ENCODE measurements around the gene ING3. TPM values are rescaled to one million over a fixed set of nuclear protein-coding genes. Genes with fewer than 3 reads are reported as not detected.
"Not testable (repeated sequence)": the region's sequence is repeated elsewhere in the genome, so short reads cannot be mapped to it uniquely, and the experiment has no call there.

The ING3 gene
- total and polyA plus RNA-seq, 2 of the 13 experiments (the other 11 are each of a cell fraction or from before 2014, with no cell fraction given) = 6.9 to 12.8 TPM

- TF ChIP-seq, protein P1, sequence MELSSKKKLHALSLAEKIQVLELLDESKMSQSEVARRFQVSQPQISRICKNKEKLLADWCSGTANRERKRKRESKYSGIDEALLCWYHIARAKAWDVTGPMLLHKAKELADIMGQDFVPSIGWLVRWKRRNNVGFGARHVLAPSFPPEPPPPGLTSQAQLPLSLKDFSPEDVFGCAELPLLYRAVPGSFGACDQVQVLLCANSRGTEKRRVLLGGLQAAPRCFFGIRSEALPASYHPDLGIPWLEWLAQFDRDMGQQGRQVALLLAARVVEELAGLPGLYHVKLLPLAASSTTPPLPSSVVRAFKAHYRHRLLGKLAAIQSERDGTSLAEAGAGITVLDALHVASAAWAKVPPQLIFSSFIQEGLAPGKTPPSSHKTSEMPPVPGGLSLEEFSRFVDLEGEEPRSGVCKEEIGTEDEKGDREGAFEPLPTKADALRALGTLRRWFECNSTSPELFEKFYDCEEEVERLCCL (CRISPR knock-in tag; IDR thresholded peaks at IDR 0.05; ENCODE audit: borderline replicate concordance) = no peak
Observed at GRCh38 chr7:121003986-121004685, 53.6 kb downstream of the ING3 start (continued).

DNA sequence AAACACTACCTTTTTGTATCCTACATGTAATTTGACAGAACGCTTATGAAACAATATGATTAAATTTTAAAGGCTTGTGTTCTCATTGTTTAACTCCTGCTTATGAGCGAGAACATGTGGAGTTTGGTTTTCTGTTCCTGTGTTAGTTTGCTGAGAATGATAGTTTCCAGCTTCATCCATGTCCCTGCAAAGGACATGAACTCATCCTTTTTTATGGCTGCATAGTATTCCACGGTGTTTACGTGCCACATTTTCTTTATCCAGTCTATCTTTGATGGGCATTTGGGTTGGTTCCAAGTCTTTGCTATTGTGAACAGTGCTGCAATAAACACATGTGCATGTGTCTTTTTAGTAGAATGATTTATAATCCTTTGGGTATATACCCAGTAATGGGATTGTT, 54.5 kb downstream of the ING3 start:
- H3K9ac ChIP-seq (ENCODE audit: insufficient read depth, low read depth, low read length); H3K9me3 ChIP-seq (ENCODE audit: low read length); in situ Hi-C loops (cut with HindIII; ENCODE audit: extremely low pct_ligation_motif_present, low pct_unique_long_range_greater_than_20kb); H3K79me2 ChIP-seq (ENCODE audit: insufficient read depth, low read length); H3K27ac ChIP-seq (ENCODE audit: extremely low read length, insufficient read depth, low read length); FAIRE-seq; DNase-seq (ENCODE audit: low spot score); BruUV-seq (replicated peaks); CTCF ChIA-PET (ENCODE audit: low intra/inter-chr PET ratio, low total read pairs); H3K27me3 ChIP-seq (ENCODE audit: control insufficient read depth in 1 of 2, insufficient read depth in 2 of 2, low read length in 2 of 2); H2AFZ ChIP-seq (ENCODE audit: low read length); H3K36me3 ChIP-seq (replicated peaks in 1 of 2; ENCODE audit: control insufficient read depth in 1 of 2, insufficient read depth in 2 of 2, low read length in 2 of 2); H4K20me1 ChIP-seq (ENCODE audit: insufficient read depth, low read length); intact Hi-C loops (cut with micrococcal nuclease; ENCODE audit: unreplicated experiment); H3K4me1 ChIP-seq (ENCODE audit: insufficient read depth, low read length); H3K4me3 ChIP-seq (replicated peaks in 1 of 3; ENCODE audit: insufficient read depth in 1 of 3, low read depth in 2 of 3, low read length in 3 of 3); POLR2A ChIA-PET; H3K4me2 ChIP-seq (ENCODE audit: low read depth, low read length); ATAC-seq: not testable (repeated sequence)
- 29% methylated on average over 4 of the region's 4 CpGs for WGBS (ENCODE audit: low lambda C conversion rate)

- FAIRE-seq = no peak
- Histone ChIP-seq H3K4me2 (ENCODE audit: low read depth, low read length) (no peak overlapping the region), H3K27ac (ENCODE audit: extremely low read length, insufficient read depth, low read length) (no peak overlapping the region), H3K36me3 (replicated peaks in 1 of 2; ENCODE audit: control insufficient read depth in 1 of 2, insufficient read depth in 2 of 2, low read length in 2 of 2) (no peaks in the 10 kb centered on the region), H2AFZ (ENCODE audit: low read length) (no peak overlapping the region), H3K79me2 (ENCODE audit: insufficient read depth, low read length) (no peaks in the 10 kb centered on the region), H3K9ac (ENCODE audit: insufficient read depth, low read depth, low read length) (no peak overlapping the region), H3K4me3 (replicated peaks in 1 of 3; ENCODE audit: insufficient read depth in 1 of 3, low read depth in 2 of 3, low read length in 3 of 3) (no peak overlapping the region), H3K4me1 (ENCODE audit: insufficient read depth, low read length) (no peaks in the 10 kb centered on the region), H3K9me3 (ENCODE audit: low read length) (no peaks in the 10 kb centered on the region), H3K27me3 (ENCODE audit: control insufficient read depth in 1 of 2, insufficient read depth in 2 of 2, low read length in 2 of 2) (no peaks in the 10 kb centered on the region), H4K20me1 (ENCODE audit: insufficient read depth, low read length) (no peaks in the 10 kb centered on the region)
- no peak for ATAC-seq
- BruUV-seq (replicated peaks) = no TSS peak
- ChIA-PET CTCF (ENCODE audit: low intra/inter-chr PET ratio, low total read pairs) (no interaction called here), POLR2A (no interaction called here)
- in situ Hi-C loops (cut with HindIII; ENCODE audit: extremely low pct_ligation_motif_present, low pct_unique_long_range_greater_than_20kb) = no loop called here
- no peak for DNase-seq (ENCODE audit: low spot score)
- WGBS (ENCODE audit: low lambda C conversion rate) = 25% methylated on average over 3 of the region's 4 CpGs
- intact Hi-C loops (cut with micrococcal nuclease; ENCODE audit: unreplicated experiment) = no loop called here
- no peak for TF ChIP-seq ZNF549 (CRISPR knock-in tag; IDR thresholded peaks at IDR 0.05)
- no peak for TF ChIP-seq TRIM22 (IDR thresholded peaks at IDR 0.05)
- TF ChIP-seq GLI4 (CRISPR knock-in tag; IDR thresholded peaks at IDR 0.05; ENCODE audit: borderline replicate concordance) = no peak
- no peak for TF ChIP-seq HIVEP1 (CRISPR knock-in tag; IDR thresholded peaks at IDR 0.05)
- no peak for TF ChIP-seq BORCS8-MEF2B (CRISPR knock-in tag; IDR thresholded peaks at IDR 0.05)
- no peak for TF ChIP-seq ZNF431 (CRISPR knock-in tag; IDR thresholded peaks at IDR 0.05; ENCODE audit: borderline replicate concordance, low read depth)
- TF ChIP-seq RCOR2 (CRISPR knock-in tag; IDR thresholded peaks at IDR 0.05) = no peak
- TF ChIP-seq PRDM10 (CRISPR knock-in tag; IDR thresholded peaks at IDR 0.05; ENCODE audit: low read depth) = no peak
Observed at GRCh38 chr7:121005996-121006584, 55.5 kb downstream of the ING3 start.
